ENCODE results near the gene CTNNA2. TPM values are rescaled to one million over a fixed set of nuclear protein-coding genes. Genes with fewer than 3 reads are reported as not detected.

Gene CTNNA2
- total RNA-seq, 1 donor from 2014 or later = 43.5 TPM

GRCh38 chr2:80473069-80473468 lies 960.2 kb downstream of the CTNNA2 start:
- no peak overlapping the region for H3K27ac Mint-ChIP-seq
- Histone ChIP-seq H3K27ac (no peak overlapping the region), H3K9me3 (ENCODE audit: low read depth) (no peaks in the 10 kb centered on the region), H3K36me3 (no peaks in the 10 kb centered on the region), H2AFZ (replicated peaks) (no peak overlapping the region), H3K4me1 (no peaks in the 10 kb centered on the region), H3F3A (ENCODE audit: low read depth) (no peaks in the 10 kb centered on the region), H3K4me3 (no peak overlapping the region), H3K27me3 (no peaks in the 10 kb centered on the region), H3K9ac (no peak overlapping the region), H3K79me2 (ENCODE audit: low read depth) (no peaks in the 10 kb centered on the region), H4K20me1 (ENCODE audit: low read depth) (no peaks in the 10 kb centered on the region), H3K4me2 (no peak overlapping the region)
- no peak overlapping the region for H3K4me3 Mint-ChIP-seq
- peaks cover 14% of the 10 kb centered on the region for H3K9me3 Mint-ChIP-seq
- H3K27me3 Mint-ChIP-seq (ENCODE audit: insufficient read depth, low read depth) = peaks cover 2% of the 10 kb centered on the region
- DNase-seq (ENCODE audit: low spot score) = no peak
- H3K4me1 Mint-ChIP-seq = no peaks in the 10 kb centered on the region
- TF ChIP-seq EZH2 (IDR thresholded peaks at IDR 0.05) (no peak), EZH2phosphoT487 (IDR thresholded peaks at IDR 0.05) (no peak), CTCF (IDR thresholded peaks at IDR 0.05) (no peak)
- peaks cover 9% of the 10 kb centered on the region for H3K36me3 Mint-ChIP-seq

- H3K27ac Mint-ChIP-seq = no peak overlapping the region
- TF ChIP-seq CTCF (IDR thresholded peaks at IDR 0.05) = no peak
- TF ChIP-seq EZH2 (IDR thresholded peaks at IDR 0.05) = no peak
- no peak for TF ChIP-seq EZH2phosphoT487 (IDR thresholded peaks at IDR 0.05)
- no peaks in the 10 kb centered on the region for H3K9me3 ChIP-seq (ENCODE audit: low read depth)
- H3F3A ChIP-seq (ENCODE audit: low read depth) = no peaks in the 10 kb centered on the region
- no peaks in the 10 kb centered on the region for H3K4me1 ChIP-seq
- H3K27me3 ChIP-seq = no peaks in the 10 kb centered on the region
- peaks cover 2% of the 10 kb centered on the region for H3K27me3 Mint-ChIP-seq (ENCODE audit: insufficient read depth, low read depth)
- H3K4me1 Mint-ChIP-seq = no peaks in the 10 kb centered on the region
- H3K4me3 Mint-ChIP-seq = no peak overlapping the region
- no peak overlapping the region for H3K27ac ChIP-seq
- H3K9me3 Mint-ChIP-seq = peaks cover 14% of the 10 kb centered on the region
- DNase-seq (ENCODE audit: low spot score) = no peak
- no peaks in the 10 kb centered on the region for H4K20me1 ChIP-seq (ENCODE audit: low read depth)
- H3K36me3 Mint-ChIP-seq = peaks cover 9% of the 10 kb centered on the region
- no peak overlapping the region for H3K4me2 ChIP-seq
- H2AFZ ChIP-seq (replicated peaks) = no peak overlapping the region
- H3K4me3 ChIP-seq = no peak overlapping the region
- no peaks in the 10 kb centered on the region for H3K79me2 ChIP-seq (ENCODE audit: low read depth)
- no peak overlapping the region for H3K9ac ChIP-seq
- H3K36me3 ChIP-seq = no peaks in the 10 kb centered on the region
Measured at GRCh38 chr2:80473796-80474195, 960.9 kb downstream of the CTNNA2 start.

GRCh38 chr2:80475970-80476369 lies 963.1 kb downstream of the CTNNA2 start:
- Mint-ChIP-seq H3K4me3 (no peak overlapping the region), H3K27me3 (ENCODE audit: insufficient read depth, low read depth) (no peaks in the 10 kb centered on the region), H3K36me3 (peaks cover 2% of the 10 kb centered on the region), H3K27ac (no peak overlapping the region), H3K4me1 (no peaks in the 10 kb centered on the region), H3K9me3 (peaks cover 4% of the 10 kb centered on the region)
- no peak for TF ChIP-seq EZH2 (IDR thresholded peaks at IDR 0.05)
- no peak for TF ChIP-seq EZH2phosphoT487 (IDR thresholded peaks at IDR 0.05)
- TF ChIP-seq CTCF (IDR thresholded peaks at IDR 0.05) = no peak
- Histone ChIP-seq H3K27ac (no peak overlapping the region), H3K36me3 (no peaks in the 10 kb centered on the region), H3K9ac (no peak overlapping the region), H3K4me2 (no peak overlapping the region), H3K9me3 (ENCODE audit: low read depth) (no peaks in the 10 kb centered on the region), H3F3A (ENCODE audit: low read depth) (no peaks in the 10 kb centered on the region), H3K79me2 (ENCODE audit: low read depth) (no peaks in the 10 kb centered on the region), H4K20me1 (ENCODE audit: low read depth) (no peaks in the 10 kb centered on the region), H3K27me3 (no peaks in the 10 kb centered on the region), H3K4me1 (no peaks in the 10 kb centered on the region), H3K4me3 (no peak overlapping the region), H2AFZ (replicated peaks) (no peak overlapping the region)
- no peak for DNase-seq (ENCODE audit: low spot score)

Data from neural progenitor cell (in vitro differentiated cells).